Hematopoietic multipotent progenitor cell treated with erythropoietin and hydrocortisone succinate and interleukin-3 and kit ligand, for 17 days (in vitro differentiated cells): Measurements from ENCODE around the gene CFL1.
A peak's percentile ranks its signal among the peaks of the same experiment; 100 is the strongest.

Source experiments
- DNase-seq: peaks from one replicate; pipeline ENCODE4 v3.0.0-alpha.2; 2015; ENCODE audit warnings: low spot score

CFL1 gene

GRCh38 chr11:65887723-65888162, 29.8 kb upstream of the CFL1 start:
- no peak for DNase-seq

- DNase-seq: no peak
Observed at GRCh38 chr11:65886826-65887722, 29.1 kb upstream of the CFL1 start.

GRCh38 chr11:65885808-65886536, 28.0 kb upstream of the CFL1 start:
- no peak for DNase-seq

GRCh38 chr11:65885231-65885630, 27.3 kb upstream of the CFL1 start:
- DNase-seq: no peak

- DNase-seq: peak; percentile 88
Observed at GRCh38 chr11:65884716-65885092, 26.7 kb upstream of the CFL1 start.

- no peak for DNase-seq
Observed at GRCh38 chr11:65883786-65884715, 26.1 kb upstream of the CFL1 start.

- DNase-seq: no peak
Observed at GRCh38 chr11:65883058-65883761, 25.2 kb upstream of the CFL1 start.

GRCh38 chr11:65882120-65883057, 24.4 kb upstream of the CFL1 start:
- DNase-seq: no peak

- DNase-seq: no peak
Observed at GRCh38 chr11:65880844-65881421, 23.0 kb upstream of the CFL1 start.

- no peak for DNase-seq
Observed at GRCh38 chr11:65880027-65880426, 22.0 kb upstream of the CFL1 start.

GRCh38 chr11:65879617-65880016, 21.6 kb upstream of the CFL1 start, which contains the start of gene CTSW:
CTSW (plus strand) TSS chr11:65879837; CDS start chr11:65879855, 18 bp downstream.
- no peak for DNase-seq

GRCh38 chr11:65873318-65874156, 15.6 kb upstream of the CFL1 start:
- peak; percentile 95 for DNase-seq

- no peak for DNase-seq
Observed at GRCh38 chr11:65872586-65873317, 14.8 kb upstream of the CFL1 start, which contains the start of gene EFEMP2. EFEMP2 (minus strand) TSS chr11:65872800; CDS start chr11:65872354, 446 bp downstream.

- DNase-seq: no peak
Observed at GRCh38 chr11:65871811-65872548, 14.0 kb upstream of the CFL1 start.

GRCh38 chr11:65870706-65871681, 13.0 kb upstream of the CFL1 start:
- no peak for DNase-seq

GRCh38 chr11:65870307-65870658, 12.3 kb upstream of the CFL1 start:
- no peak for DNase-seq
